NCI-H1048 (cell line): ENCODE results near the gene TEX264.
"Not testable (repeated sequence)": the region's sequence is repeated elsewhere in the genome, so short reads cannot be mapped to it uniquely, and the experiment has no call there.

Experiments
- DNase-seq: peaks from one replicate; lab custom pipeline; 2025; lab: John Stamatoyannopoulos, UW

The TEX264 gene

GRCh38 chr3:51715231-51715976 is 44.4 kb downstream of the TEX264 start:
- DNase-seq = no peak

DNA sequence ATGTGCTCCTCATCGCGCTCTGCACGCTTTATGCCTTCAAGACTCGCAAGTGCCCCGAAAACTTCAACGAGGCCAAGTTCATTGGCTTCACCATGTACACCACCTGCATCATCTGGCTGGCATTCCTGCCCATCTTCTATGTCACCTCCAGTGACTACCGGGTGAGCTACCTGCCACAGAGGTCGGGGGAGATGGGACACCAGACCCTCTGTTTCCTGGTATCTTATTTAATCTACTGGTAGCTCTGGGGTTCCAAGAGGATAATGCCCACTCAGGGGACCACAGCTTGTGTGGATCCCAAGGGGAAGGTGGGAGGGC is 44.9 kb downstream of the TEX264 start:
- no peak for DNase-seq

DNA sequence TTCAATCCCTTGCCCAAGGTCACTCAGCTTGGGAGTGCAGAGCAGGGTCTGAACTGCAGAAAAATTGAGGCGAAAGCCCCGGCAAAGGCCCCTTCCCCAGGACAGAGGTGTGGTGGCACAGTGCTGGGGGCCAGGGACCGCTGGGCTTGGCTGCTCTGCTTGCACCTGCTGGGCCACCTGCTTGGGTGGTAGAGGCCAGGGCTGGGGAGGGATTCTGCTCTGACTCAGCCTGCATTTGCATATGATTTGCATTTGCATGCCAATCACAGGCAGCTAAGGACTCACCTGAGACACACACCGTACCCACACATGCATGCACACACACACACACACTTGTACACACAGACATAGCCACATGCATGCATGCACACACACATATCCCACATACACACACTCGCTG is 45.8 kb downstream of the TEX264 start:
- DNase-seq = no peak

DNA sequence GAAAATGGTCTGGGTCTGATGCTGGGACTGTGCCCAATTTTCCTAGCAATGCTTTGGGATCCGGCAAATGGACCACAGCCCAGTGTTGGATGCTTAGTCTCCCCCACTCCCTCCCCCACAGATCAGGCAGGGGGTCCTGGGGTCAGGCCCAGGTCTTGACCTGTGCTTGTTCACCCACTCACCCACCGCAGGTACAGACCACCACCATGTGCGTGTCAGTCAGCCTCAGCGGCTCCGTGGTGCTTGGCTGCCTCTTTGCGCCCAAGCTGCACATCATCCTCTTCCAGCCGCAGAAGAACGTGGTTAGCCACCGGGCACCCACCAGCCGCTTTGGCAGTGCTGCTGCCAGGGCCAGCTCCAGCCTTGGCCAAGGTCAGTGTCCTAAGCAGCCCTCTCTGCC is 46.4 kb downstream of the TEX264 start:
- DNase-seq = no peak

GRCh38 chr3:51717947-51718346 is 46.9 kb downstream of the TEX264 start:
- DNase-seq = no peak

DNA sequence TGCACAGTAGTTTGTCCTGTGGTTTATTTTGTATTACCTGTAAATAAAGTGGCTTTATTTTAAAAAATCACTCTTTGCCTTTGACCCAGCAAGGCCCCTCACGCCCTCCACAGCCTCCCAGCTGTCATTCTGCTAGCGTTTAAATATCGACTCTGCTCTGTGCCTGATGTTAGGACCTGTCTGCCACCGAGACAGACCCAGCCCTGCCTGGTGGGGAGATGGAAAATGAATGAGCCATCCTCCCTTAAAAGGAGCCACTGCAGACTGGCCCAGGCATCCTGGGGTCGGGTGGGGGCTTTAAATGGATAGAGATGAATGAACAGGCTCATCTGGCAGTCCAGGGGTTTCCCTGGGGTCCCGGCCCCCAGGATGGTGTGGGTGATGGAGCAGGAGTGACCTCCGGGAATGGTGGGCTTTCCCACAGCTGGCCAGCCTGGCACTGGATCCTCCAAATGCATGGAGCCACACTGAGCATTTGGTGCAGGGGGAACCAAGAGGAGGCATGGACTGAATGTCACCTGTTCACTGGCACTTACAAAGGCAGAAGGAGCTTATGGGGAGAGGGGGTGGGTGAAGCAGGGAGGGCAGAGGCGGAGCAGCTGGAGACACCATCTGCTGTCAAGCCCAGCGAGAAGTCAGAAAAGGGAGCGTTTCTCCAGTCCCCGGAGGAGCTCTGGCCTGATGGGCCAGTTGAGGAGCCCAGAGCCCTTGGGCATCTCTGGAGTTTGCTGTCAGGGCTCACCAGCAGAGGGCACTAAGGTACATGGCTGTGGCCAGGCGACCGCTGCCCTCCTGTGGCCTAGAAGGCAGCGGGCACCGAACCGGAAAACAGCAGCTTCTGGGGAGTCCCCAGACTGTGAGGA is 47.7 kb downstream of the TEX264 start:
- peak; percentile 10 for DNase-seq

GRCh38 chr3:51719410-51720025 is 48.5 kb downstream of the TEX264 start:
- no peak for DNase-seq

DNA sequence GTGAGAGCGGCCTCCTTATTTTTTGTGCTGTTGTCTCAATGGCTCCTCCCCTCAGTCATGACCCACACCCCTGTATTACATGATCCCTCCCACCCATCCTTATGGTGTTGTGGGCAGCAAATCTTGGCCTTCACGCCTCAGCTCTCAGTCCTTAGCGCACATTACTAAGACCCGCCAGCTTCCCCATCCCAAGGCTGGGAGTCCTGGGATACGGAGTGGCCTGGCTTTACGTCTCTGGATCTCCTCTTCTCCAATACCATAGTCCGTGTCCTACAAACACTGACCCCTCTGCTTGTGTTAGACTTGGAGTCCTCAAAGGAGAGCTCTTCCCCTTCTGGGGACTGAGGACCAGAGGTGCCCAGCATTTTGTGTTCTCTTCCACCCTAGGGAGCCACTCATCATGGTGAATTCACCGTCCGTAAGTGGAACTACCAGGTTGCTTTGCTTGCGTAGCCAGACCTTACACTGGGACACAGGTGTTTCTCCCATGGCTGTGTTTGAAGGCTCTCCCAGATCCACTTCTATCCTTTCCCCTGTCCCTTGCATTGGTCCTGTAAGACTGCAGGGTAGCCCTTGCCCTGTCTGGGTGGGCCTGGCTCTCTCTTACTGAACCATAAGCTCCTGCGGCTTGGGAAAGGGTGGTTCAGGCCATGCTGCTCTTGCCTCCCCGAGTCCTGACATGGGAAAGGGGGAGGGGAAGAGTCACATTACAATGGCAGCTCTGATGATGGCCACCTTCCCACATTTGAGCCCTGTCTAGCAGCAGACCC is 49.4 kb downstream of the TEX264 start:
- no peak for DNase-seq

GRCh38 chr3:51721062-51721745 is 50.2 kb downstream of the TEX264 start:
- DNase-seq = no peak

GRCh38 chr3:51722362-51722761 is 51.3 kb downstream of the TEX264 start:
- no peak for DNase-seq

DNA sequence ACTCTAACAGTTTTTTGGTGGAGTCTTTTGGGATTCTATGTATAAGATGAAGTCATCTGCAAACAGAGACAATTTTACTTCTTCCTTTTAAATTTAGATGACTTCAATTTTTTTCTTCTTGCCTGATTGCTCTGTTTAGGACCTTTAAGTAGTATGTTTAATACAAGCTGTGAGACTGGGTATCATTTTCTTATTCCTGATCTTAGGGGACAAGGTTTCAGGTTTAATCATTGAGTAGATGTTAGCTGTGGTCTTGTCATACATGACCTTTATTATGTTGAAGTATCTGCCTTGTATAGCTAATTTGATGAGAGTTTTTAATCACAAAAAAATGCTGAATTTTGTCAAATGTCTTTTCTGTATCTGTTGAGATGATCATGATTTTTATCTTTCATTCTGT is 56.4 kb downstream of the TEX264 start:
- DNase-seq = no peak

DNA sequence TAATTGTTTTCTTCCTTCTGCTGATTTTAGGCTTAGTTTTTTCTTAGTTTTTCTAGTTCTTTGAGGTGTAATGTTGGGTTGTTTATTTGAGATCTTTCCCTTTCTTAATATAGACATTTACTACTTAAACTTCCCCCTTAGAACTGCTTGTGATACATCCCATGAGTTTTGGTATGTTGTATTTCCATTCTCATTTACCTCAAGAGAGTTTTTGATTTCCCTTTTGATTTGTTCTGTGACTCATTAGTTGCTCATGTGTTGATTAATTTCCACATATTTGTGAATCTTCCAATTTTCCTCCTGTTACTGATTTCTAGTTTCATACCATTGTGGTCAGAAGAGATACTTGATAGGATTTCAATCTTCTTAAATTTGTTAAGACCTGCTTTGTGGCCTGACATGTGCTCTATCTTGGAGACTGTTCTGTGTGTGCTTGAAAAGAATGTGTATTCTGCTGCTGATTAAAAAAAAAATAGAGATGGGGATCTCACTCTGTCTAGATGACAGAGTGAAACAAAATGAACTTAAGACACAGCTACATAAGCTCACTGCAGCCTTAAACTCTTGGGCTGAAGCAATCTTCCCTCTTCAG is 58.1 kb downstream of the TEX264 start:
- no peak for DNase-seq

DNA sequence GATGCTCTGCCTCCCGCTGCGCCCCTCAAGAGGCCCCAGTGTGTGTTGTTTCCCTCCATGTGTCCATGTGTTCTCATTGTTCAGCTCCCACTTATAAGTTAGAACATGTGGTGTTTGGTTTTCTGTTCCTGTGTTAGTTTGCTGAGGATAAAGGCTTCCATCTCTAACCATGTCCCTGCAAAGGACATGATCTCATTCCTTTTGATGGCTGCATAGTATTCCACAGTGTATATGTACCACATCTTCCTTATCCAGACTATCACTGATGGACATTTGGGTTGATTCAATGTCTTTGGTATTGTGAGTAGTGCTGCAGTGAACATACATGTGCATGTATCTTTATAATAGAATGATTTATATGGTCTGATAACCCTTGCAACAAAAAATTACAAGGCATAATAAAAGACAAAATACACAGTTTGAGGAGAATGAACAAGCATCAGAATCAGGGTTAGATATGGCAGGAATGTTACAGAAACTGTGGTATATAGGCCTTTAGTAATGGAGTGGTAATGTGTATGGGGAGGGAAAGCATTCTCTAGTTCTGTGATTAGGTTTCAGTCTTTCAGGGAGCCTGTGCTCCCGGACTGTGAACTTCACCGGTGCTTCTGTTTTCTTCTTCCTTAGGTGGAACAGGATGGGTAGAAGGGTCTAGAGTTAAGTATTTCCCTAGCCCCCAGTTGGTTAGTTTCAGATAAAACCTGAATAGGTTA is 63.0 kb downstream of the TEX264 start:
- DNase-seq = no peak

- no peak for DNase-seq
Observed at GRCh38 chr3:51734572-51734907, 63.5 kb downstream of the TEX264 start.

- no peak for DNase-seq
Observed at GRCh38 chr3:51735039-51735438, 64.0 kb downstream of the TEX264 start.

DNA sequence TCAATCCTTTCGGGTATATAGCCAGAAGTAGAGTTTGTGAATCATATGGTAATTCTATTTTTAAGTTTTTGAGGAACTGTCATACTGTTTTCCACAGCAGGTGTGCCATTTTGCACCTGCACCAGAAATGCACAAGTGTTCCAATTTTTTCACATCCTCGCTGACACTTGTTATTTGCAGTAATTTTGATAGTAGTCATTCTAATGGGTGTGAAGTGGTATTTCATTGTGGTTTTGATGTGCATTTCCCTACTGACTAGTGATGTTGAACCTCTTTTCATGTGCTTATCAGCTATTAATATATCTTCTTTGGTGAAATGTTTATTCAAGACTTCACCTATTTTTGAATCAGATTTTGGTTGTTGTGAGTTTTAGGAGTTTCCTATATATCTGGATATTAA is 64.9 kb downstream of the TEX264 start:
- no peak for DNase-seq

DNA sequence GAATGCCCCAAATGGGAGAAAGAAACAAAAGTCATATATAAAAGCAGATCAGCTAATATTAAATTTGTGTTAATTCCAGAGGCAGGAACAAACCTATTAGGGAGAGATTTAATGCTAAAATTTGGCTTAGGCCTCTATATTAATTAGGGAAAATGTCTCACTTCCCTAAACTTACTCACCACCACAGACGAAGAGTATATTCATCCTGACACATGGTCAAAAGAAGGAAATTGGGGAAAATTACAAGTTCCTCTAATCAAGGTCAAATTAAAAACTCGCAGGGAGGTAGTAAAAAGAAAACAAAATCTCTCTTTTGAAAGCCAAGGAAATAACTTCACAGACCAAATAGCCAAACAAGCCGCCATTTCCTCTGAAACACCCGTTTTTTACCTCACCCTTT is 68.1 kb downstream of the TEX264 start:
- DNase-seq = no peak

GRCh38 chr3:51742320-51742719 is 71.3 kb downstream of the TEX264 start:
- not testable (repeated sequence) for DNase-seq

- DNase-seq = not testable (repeated sequence)
Observed at GRCh38 chr3:51742978-51743377, 71.9 kb downstream of the TEX264 start.

GRCh38 chr3:51747840-51748239 is 76.8 kb downstream of the TEX264 start:
- no peak for DNase-seq

DNA sequence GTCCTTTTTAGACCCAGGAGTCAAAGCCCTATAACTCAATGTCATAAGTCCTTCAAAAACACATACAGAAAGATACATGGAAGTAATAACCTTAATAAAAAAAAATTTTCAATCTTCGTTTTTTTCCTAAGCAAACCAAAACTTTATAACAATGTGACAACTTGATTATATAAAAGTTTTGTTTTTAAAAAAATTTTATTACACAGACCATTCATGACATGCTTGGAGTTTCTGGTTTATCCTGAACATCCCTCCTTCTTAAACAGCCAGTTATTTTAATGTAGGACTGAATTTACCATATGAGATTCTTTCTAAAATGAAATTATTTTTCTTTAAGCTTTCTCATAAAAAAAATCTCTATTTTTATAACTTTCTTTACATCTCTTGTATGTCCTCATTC is 77.3 kb downstream of the TEX264 start:
- no peak for DNase-seq
